Measurements from ENCODE around the gene CREB3L2. TPM values are rescaled to one million over a fixed set of nuclear protein-coding genes. Genes with fewer than 3 reads are reported as not detected.

Gene CREB3L2
- total RNA-seq, 1 donor from 2014 or later: 61.8 TPM

DNA sequence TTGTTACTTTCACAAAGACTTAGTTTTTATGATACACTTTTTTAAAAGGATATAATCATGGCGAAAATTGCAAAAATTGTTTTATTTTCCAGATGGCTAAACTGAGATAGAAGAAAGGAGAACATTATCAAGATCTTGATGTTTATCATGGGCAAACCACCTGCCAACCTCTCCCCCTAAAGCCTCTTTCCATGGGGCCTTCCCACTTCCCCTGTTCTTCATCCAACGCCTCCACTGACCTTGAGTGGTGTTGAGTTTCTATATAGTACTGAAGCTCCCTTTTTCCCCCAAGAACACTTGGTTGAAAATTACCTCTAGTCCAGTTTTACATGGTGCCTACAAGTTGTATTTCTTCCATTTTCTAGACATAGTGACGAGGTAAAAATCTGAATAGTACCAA lies 5.0 kb downstream of the CREB3L2 start:
- ATAC-seq: no peak
- peak overlapping the region; percentile 21 for H3K27ac ChIP-seq
- H3K9me3 ChIP-seq: no peaks in the 10 kb centered on the region
- H3K36me3 ChIP-seq: no peaks in the 10 kb centered on the region
- no peaks in the 10 kb centered on the region for H3K27me3 ChIP-seq
- TF ChIP-seq, protein P1, sequence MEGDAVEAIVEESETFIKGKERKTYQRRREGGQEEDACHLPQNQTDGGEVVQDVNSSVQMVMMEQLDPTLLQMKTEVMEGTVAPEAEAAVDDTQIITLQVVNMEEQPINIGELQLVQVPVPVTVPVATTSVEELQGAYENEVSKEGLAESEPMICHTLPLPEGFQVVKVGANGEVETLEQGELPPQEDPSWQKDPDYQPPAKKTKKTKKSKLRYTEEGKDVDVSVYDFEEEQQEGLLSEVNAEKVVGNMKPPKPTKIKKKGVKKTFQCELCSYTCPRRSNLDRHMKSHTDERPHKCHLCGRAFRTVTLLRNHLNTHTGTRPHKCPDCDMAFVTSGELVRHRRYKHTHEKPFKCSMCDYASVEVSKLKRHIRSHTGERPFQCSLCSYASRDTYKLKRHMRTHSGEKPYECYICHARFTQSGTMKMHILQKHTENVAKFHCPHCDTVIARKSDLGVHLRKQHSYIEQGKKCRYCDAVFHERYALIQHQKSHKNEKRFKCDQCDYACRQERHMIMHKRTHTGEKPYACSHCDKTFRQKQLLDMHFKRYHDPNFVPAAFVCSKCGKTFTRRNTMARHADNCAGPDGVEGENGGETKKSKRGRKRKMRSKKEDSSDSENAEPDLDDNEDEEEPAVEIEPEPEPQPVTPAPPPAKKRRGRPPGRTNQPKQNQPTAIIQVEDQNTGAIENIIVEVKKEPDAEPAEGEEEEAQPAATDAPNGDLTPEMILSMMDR (IDR thresholded peaks at IDR 0.05): no peak
- intact Hi-C loops (cut with DNase I): no loop called here
- peaks cover 52% of the 10 kb centered on the region for H3K4me1 ChIP-seq
- DNase-seq: no peak
- peak overlapping the region; percentile 12 for H3K4me3 ChIP-seq

DNA sequence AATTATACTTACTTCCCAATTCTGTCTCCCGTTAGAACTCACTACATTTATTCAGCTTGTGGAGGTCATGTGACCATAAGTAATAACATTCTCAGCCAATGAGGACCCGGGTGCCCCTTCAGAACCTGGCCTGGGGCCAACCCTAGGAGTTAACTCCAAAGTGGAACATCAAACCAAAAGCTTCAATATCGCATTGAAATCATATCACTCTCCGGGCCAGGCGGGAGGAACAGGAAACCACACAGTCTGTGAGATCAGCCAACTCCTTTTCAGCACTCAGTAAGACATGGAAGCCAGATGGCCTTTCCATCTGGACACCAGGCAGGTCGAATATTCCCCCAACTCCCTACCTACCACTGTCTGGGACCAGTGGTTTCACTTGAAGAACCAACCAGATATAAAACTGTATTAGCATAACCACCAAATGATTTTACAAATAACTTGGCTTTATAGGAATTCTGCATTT lies 5.5 kb downstream of the CREB3L2 start:
- Histone ChIP-seq H3K36me3 (no peaks in the 10 kb centered on the region), H3K9me3 (no peaks in the 10 kb centered on the region), H3K27ac (peak overlapping the region; percentile 21), H3K4me3 (peak overlapping the region; percentile 12), H3K4me1 (peaks cover 52% of the 10 kb centered on the region), H3K27me3 (no peaks in the 10 kb centered on the region)
- TF ChIP-seq, protein P1 (IDR thresholded peaks at IDR 0.05): no peak
- intact Hi-C loops (cut with DNase I): no loop called here
- no peak for DNase-seq
- ATAC-seq: peak; percentile 7

DNA sequence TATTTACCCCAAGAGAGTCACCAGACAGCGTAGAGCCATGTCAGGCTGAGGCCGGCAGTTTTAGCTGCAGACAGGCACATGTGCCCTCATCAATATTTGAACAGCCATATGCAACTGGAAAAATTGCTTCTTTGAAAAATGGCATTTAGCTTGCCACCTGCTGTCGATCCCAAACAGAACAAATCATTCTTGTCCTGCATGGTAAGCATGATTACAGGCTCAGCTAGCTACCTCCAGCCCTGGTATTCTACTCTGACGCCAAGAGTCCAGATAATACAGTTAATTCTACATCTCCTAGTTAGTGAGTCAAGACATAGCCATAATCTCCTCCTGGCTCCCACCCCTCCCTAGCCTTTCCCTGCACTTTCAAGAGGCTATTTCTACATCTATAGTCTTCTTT lies 7.7 kb downstream of the CREB3L2 start:
- ATAC-seq (no peak), DNase-seq (no peak)
- no peaks in the 10 kb centered on the region for H3K36me3 ChIP-seq
- no peak overlapping the region for H3K27ac ChIP-seq
- H3K27me3 ChIP-seq: no peaks in the 10 kb centered on the region
- H3K9me3 ChIP-seq: no peaks in the 10 kb centered on the region
- no peak overlapping the region for H3K4me3 ChIP-seq
- intact Hi-C loops (cut with DNase I): no loop called here
- TF ChIP-seq, protein P1 (IDR thresholded peaks at IDR 0.05): no peak
- peaks cover 61% of the 10 kb centered on the region for H3K4me1 ChIP-seq

DNA sequence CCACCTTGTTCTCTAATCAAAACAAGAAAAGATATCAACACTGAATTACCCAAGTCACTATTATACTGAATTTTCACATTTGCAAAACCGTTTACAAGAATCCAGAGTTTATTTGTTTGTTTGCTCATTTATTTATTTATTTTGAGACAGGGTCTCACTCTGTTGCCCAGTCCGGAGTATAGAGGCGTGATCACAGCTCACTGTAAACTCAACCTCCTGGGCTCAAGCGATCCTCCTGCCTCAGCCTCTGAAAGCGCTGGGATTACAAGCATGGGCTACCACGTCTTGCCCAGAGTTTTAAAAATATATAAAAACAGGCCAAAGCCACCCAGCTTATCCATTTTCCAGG lies 8.5 kb downstream of the CREB3L2 start:
- TF ChIP-seq, protein P1 (IDR thresholded peaks at IDR 0.05): no peak
- ATAC-seq (no peak), DNase-seq (no peak)
- intact Hi-C loops (cut with DNase I): no loop called here
- Histone ChIP-seq H3K9me3 (no peaks in the 10 kb centered on the region), H3K27ac (peak overlapping the region; percentile 67), H3K4me3 (no peak overlapping the region), H3K36me3 (no peaks in the 10 kb centered on the region), H3K4me1 (peaks cover 65% of the 10 kb centered on the region), H3K27me3 (no peaks in the 10 kb centered on the region)

DNA sequence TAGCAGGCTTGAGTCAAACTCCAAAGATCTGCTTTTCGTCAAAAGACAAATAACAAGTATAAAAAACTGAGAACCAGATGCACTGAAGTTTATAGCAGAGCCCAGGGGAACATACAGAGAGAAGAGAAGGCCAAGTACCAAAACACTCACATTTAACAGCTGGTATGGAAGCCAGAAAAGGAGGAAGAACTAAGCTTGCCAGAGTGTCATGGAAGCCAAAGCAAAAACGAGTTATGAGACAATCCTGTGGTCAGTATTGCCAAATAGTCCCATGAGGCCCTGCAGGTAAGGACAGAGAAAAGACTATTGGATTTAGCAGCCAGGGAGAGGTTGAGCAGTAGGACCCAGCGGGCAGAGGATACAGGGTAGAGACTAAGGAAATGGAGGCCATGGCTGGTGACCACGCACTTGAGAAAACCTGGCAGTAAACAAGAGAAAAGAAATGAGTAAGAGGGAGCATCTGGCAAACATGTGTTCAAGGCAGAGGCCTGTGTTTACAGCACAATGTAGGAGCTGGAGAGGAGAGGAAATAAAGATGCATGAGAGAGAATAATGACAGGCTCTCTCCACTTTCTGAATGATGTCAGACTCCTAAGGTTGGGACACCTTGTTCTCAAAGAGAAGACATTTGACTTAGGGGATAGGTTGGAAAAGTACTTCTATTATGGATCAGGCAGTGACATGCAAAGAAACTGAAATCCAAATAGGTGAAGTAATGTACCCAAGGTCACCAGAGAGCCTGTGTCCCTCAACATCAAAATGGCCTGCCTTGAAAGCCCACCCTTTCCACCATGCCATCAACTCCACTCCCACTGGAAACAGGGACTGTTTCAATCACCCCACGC lies 9.1 kb downstream of the CREB3L2 start:
- TF ChIP-seq, protein P1 (IDR thresholded peaks at IDR 0.05): no peak
- H3K4me1 ChIP-seq: peaks cover 65% of the 10 kb centered on the region

More for the DNA sequence above, 9.1 kb downstream of the CREB3L2 start:
- intact Hi-C loops (cut with DNase I): no loop called here
- DNase-seq (no peak), ATAC-seq (peak; percentile 46)
- Histone ChIP-seq H3K36me3 (no peaks in the 10 kb centered on the region), H3K4me3 (no peak overlapping the region), H3K9me3 (no peaks in the 10 kb centered on the region), H3K27me3 (no peaks in the 10 kb centered on the region), H3K27ac (peak overlapping the region; percentile 67)
